Esophagus squamous epithelium (tissue), 4 donors: Measurements from ENCODE around the gene MGST2.

Experiments used
- POLR2A ChIP-seq, 4 donors: fragments of 450-650 bp; IDR thresholded peaks; one replicate each; pipeline ENCODE4 v1.6.1; 2017; ENCODE audit warnings: antibody characterized with exemption in 4 of 4, mild to moderate bottlenecking in 4 of 4, moderate library complexity in 3 of 4
- TF ChIP-seq, protein P1 (sequence below), 6 experiments: fragments of 450-650 bp in 4 of 6; fragments of 200-600 bp in 2 of 6; sonication (generic) in 2 of 6; IDR thresholded peaks; one replicate each; pipeline ENCODE4 v1.5.1; 2016 to 2019; ENCODE audit warnings: antibody characterized with exemption in 6 of 6, mild to moderate bottlenecking in 4 of 6, moderate library complexity in 4 of 6

GRCh38 chr4:139690419-139690818 is 24.8 kb downstream of the MGST2 start:
- TF ChIP-seq, protein P1, sequence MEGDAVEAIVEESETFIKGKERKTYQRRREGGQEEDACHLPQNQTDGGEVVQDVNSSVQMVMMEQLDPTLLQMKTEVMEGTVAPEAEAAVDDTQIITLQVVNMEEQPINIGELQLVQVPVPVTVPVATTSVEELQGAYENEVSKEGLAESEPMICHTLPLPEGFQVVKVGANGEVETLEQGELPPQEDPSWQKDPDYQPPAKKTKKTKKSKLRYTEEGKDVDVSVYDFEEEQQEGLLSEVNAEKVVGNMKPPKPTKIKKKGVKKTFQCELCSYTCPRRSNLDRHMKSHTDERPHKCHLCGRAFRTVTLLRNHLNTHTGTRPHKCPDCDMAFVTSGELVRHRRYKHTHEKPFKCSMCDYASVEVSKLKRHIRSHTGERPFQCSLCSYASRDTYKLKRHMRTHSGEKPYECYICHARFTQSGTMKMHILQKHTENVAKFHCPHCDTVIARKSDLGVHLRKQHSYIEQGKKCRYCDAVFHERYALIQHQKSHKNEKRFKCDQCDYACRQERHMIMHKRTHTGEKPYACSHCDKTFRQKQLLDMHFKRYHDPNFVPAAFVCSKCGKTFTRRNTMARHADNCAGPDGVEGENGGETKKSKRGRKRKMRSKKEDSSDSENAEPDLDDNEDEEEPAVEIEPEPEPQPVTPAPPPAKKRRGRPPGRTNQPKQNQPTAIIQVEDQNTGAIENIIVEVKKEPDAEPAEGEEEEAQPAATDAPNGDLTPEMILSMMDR (IDR thresholded peaks at IDR 0.05) = no peak
- TF ChIP-seq POLR2A (IDR thresholded peaks at IDR 0.05) = no peak
